ENCODE data around the gene XRCC1. TPM values are rescaled to one million over a fixed set of nuclear protein-coding genes. Genes with fewer than 3 reads are reported as not detected.

Gene XRCC1
- total RNA-seq, 2 experiments from 2014 or later = 46.5 to 48.4 TPM

- POLR2A ChIA-PET = interaction anchor here (1.5 to 3.9 kb wide), 2 partner anchors 9 to 22 kb away, joined by 6 to 44 read pairs; partner anchors contain the start of genes PINLYP and XRCC1
- Mint-ChIP-seq H3K27ac (peak overlapping the region; percentile 99), H3K9me3 (ENCODE audit: insufficient read depth) (no peaks in the 10 kb centered on the region), H3K36me3 (ENCODE audit: low read depth) (peaks cover 28% of the 10 kb centered on the region), H3K4me1 (ENCODE audit: low read depth) (peaks cover 37% of the 10 kb centered on the region), H3K4me3 (peak overlapping the region; percentile 98), H3K27me3 (ENCODE audit: low read depth) (no peaks in the 10 kb centered on the region)
- DNase-seq (no peak), ATAC-seq (no peak)
- CTCF ChIA-PET = interaction anchor here (0.8 to 6.7 kb wide), 8 partner anchors 8 to 151 kb away, joined by 4 to 239 read pairs (median 8); partner anchors contain the start of genes PINLYP and XRCC1
Measured at GRCh38 chr19:43597876-43598275, 22.5 kb upstream of the XRCC1 start.

DNA sequence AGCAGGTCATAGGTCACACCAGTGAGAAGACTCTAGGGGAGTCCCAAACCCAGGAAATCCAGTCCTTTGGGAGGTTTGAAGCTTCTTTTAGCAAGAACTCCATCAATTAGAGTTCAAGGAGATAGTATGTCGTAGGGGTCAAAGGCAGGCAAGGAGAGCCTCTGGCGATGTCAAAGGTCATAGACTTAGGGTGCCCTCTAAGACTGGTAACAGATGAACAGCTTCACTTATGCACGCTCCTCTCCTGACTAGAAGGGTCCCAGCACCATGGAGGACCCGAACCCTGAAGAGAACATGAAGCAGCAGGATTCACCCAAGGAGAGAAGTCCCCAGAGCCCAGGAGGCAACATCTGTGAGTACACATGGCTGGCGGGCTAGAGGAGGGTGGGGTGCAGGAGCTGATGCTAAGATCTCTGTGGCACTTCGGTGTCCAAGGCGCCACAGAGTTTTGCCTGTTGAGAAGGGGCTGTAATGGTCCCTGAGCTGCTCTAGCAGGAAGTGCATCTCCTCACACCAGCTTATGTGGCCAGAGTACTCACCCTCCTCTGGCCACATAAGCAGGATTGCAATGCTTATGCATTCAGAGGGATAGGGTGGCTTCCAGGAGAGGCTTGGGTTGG lies 21.6 kb upstream of the XRCC1 start:
- no peaks in the 10 kb centered on the region for H3K27me3 Mint-ChIP-seq (ENCODE audit: low read depth)
- peaks cover 37% of the 10 kb centered on the region for H3K4me1 Mint-ChIP-seq (ENCODE audit: low read depth)
- H3K9me3 Mint-ChIP-seq (ENCODE audit: insufficient read depth) = no peaks in the 10 kb centered on the region
- DNase-seq = peak; percentile 27
- ChIA-PET CTCF (interaction anchor here (0.8 to 6.7 kb wide), 13 partner anchors 9 to 157 kb away, joined by 3 to 239 read pairs (median 11); partner anchors contain the start of genes PINLYP, SMG9, XRCC1 and ZNF575), POLR2A (interaction anchor here (0.7 to 3.9 kb wide), 6 partner anchors 10 to 72 kb away, joined by 3 to 44 read pairs (median 6); partner anchors contain the start of genes PINLYP, XRCC1 and ZNF575)
- H3K27ac Mint-ChIP-seq = peak overlapping the region; percentile 99
- peaks cover 32% of the 10 kb centered on the region for H3K36me3 Mint-ChIP-seq (ENCODE audit: low read depth)
- H3K4me3 Mint-ChIP-seq = peak overlapping the region; percentile 98
- ATAC-seq = no peak

DNA sequence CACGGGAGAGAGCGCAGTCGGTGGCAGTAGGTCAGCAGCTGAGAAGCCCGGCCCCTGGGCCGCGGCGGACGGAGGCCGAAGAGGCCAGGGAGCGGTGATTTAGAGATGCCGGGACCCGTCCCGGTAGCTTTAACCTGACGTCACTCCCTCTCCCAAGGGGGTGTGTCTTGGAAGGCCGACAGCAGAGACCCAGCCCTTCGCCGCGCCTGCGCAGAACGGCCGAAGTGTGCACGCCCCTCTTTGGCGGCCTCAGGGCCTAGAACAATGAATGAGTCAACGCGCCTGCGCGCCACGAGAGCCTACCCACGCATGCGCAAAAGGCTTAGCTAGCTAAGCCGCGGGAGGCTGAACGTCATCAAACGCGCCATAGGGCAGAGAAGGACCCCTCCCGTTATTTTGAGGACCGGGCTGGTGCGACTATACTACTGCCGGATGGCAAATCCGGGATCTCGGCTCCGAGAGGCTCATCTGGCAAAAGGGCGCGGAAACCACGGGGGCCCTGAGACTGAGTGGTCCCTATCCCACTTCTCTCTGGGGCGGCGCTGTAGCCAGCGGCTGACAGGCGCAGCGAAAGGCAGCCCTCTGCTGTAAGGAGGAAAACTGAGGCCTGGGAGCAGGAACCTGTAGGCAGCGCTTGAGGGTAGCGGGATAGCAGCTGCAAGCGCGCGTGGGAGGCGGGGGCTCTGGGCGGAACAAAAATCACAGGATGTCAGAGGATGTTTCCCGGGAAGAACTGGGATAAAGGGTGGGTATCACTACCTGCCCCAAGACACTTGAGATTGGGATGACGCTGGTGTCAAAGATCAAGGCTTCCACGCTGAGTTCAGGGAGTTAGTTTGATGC lies 20.9 kb upstream of the XRCC1 start, which contains the start of the genes IRGQ and ZNF576:
TSS of gene IRGQ (minus strand) at position 136 of the 843 bp plus-strand sequence. CDS start 796 bp downstream, outside the sequence.
TSS of gene ZNF576 (plus strand) at position 597 of the 843 bp plus-strand sequence. CDS start 514 bp downstream, outside the sequence.
- Mint-ChIP-seq H3K9me3 (ENCODE audit: insufficient read depth) (no peaks in the 10 kb centered on the region), H3K4me3 (peak within 1 kb of the TSS; percentile 98), H3K4me1 (ENCODE audit: low read depth) (peaks cover 37% of the 10 kb centered on the region), H3K36me3 (ENCODE audit: low read depth) (peaks cover 30% of the 10 kb centered on the region), H3K27ac (peak within 1 kb of the TSS; percentile 99), H3K27me3 (ENCODE audit: low read depth) (no peaks in the 10 kb centered on the region)
- ChIA-PET CTCF (interaction anchor here (0.9 to 6.7 kb wide), 18 partner anchors 10 to 164 kb away, joined by 3 to 239 read pairs (median 8); partner anchors contain the start of genes PINLYP, SMG9, XRCC1 and ZNF575), POLR2A (interaction anchor here (0.9 to 3.9 kb wide), 9 partner anchors 13 to 63 kb away, joined by 3 to 44 read pairs (median 5); partner anchors contain the start of genes PINLYP, XRCC1 and ZNF575)
- peak; percentile 100 for DNase-seq
- peak; percentile 82 for ATAC-seq

- peak overlapping the region; percentile 98 for H3K4me3 Mint-ChIP-seq
- H3K9me3 Mint-ChIP-seq (ENCODE audit: insufficient read depth) = no peaks in the 10 kb centered on the region
- ChIA-PET CTCF (interaction anchor here (0.5 to 6.7 kb wide), 18 partner anchors 11 to 163 kb away, joined by 3 to 239 read pairs (median 7); partner anchors contain the start of genes PINLYP, SMG9, XRCC1 and ZNF575), POLR2A (interaction anchor here (0.6 to 3.9 kb wide), 10 partner anchors 12 to 1497 kb away, joined by 3 to 44 read pairs (median 5); partner anchors contain the start of genes PINLYP, XRCC1 and ZNF575)
- H3K36me3 Mint-ChIP-seq (ENCODE audit: low read depth) = peaks cover 33% of the 10 kb centered on the region
- H3K27me3 Mint-ChIP-seq (ENCODE audit: low read depth) = no peaks in the 10 kb centered on the region
- ATAC-seq = peak; percentile 29
- peak; percentile 48 for DNase-seq
- peaks cover 38% of the 10 kb centered on the region for H3K4me1 Mint-ChIP-seq (ENCODE audit: low read depth)
- peak overlapping the region; percentile 99 for H3K27ac Mint-ChIP-seq
Measured at GRCh38 chr19:43595605-43595998, 20.3 kb upstream of the XRCC1 start.

GRCh38 chr19:43594710-43595604 lies 19.6 kb upstream of the XRCC1 start:
- peak overlapping the region; percentile 99 for H3K27ac Mint-ChIP-seq
- peaks cover 33% of the 10 kb centered on the region for H3K36me3 Mint-ChIP-seq (ENCODE audit: low read depth)
- ChIA-PET POLR2A (interaction anchor here (0.6 to 3.9 kb wide), 17 partner anchors 11 to 1497 kb away, joined by 3 to 44 read pairs (median 5); partner anchors contain the start of genes PINLYP, XRCC1 and ZNF575), CTCF (interaction anchor here (0.5 to 6.7 kb wide), 30 partner anchors 12 to 215 kb away, joined by 3 to 239 read pairs (median 8); partner anchors contain the start of genes ETHE1, PHLDB3, PINLYP and XRCC1)
- no peaks in the 10 kb centered on the region for H3K27me3 Mint-ChIP-seq (ENCODE audit: low read depth)
- no peaks in the 10 kb centered on the region for H3K9me3 Mint-ChIP-seq (ENCODE audit: insufficient read depth)
- H3K4me1 Mint-ChIP-seq (ENCODE audit: low read depth) = peaks cover 43% of the 10 kb centered on the region
- DNase-seq (peak; percentile 83), ATAC-seq (peak; percentile 57)
- H3K4me3 Mint-ChIP-seq = peak overlapping the region; percentile 98

DNA sequence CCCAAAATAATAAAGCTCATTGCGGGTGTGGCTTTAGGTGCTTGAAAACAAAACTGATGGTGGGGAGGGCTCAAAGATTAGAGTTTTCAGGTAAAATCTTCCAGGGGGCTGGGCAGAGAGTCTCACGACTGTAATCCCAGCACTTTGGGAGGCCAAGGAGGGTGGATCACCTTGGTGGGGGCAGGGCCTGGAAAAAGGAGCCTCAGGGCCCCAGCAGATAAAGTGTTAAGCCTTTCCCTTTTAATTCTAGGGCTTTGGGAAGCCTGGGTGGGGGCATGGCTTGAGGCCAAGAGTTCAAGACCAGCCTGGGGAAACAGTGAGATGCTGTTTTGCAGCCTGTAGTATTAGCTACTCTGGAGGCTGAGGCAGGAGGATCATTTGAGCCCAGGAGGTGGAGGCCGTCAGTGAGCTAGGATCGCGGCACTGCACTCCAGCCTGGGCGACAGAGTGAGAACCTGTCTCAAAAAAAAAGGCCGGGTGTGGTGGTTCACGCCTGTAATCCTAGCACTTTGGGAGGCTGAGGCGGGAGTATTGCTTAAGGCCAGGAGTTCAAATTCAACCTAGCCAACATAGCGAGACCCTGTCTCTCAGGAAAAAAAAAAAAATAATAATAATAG lies 18.9 kb upstream of the XRCC1 start:
- Mint-ChIP-seq H3K4me1 (ENCODE audit: low read depth) (peaks cover 48% of the 10 kb centered on the region), H3K27ac (peak overlapping the region; percentile 62)

GRCh38 chr19:43592800-43593350 lies 17.5 kb upstream of the XRCC1 start:
- H3K4me3 Mint-ChIP-seq = no peak overlapping the region
- no peaks in the 10 kb centered on the region for H3K9me3 Mint-ChIP-seq (ENCODE audit: insufficient read depth)
- H3K4me1 Mint-ChIP-seq (ENCODE audit: low read depth) = peaks cover 37% of the 10 kb centered on the region
- peaks cover 30% of the 10 kb centered on the region for H3K36me3 Mint-ChIP-seq (ENCODE audit: low read depth)
- no peak overlapping the region for H3K27ac Mint-ChIP-seq
- CTCF ChIA-PET = interaction anchor here (0.9 to 6.7 kb wide), 7 partner anchors 17 to 146 kb away, joined by 3 to 239 read pairs (median 50); partner anchors contain the start of genes PINLYP, XRCC1 and ZNF575
- no peak for ATAC-seq
- no peaks in the 10 kb centered on the region for H3K27me3 Mint-ChIP-seq (ENCODE audit: low read depth)
- DNase-seq = no peak
- POLR2A ChIA-PET = no interaction called here

More for the DNA sequence above, 18.9 kb upstream of the XRCC1 start:
- ChIA-PET POLR2A (interaction anchor here (0.6 to 3.9 kb wide), 14 partner anchors 10 to 163 kb away, joined by 3 to 44 read pairs (median 6); partner anchors contain the start of genes PINLYP, XRCC1 and ZNF575), CTCF (interaction anchor here (0.7 to 6.7 kb wide), 31 partner anchors 11 to 216 kb away, joined by 3 to 239 read pairs (median 7); partner anchors contain the start of genes ETHE1, PHLDB3, PINLYP and XRCC1)
- ATAC-seq (no peak), DNase-seq (no peak)
- H3K9me3 Mint-ChIP-seq (ENCODE audit: insufficient read depth) = no peaks in the 10 kb centered on the region
- H3K27me3 Mint-ChIP-seq (ENCODE audit: low read depth) = no peaks in the 10 kb centered on the region
- H3K4me3 Mint-ChIP-seq = peak overlapping the region; percentile 98
- H3K36me3 Mint-ChIP-seq (ENCODE audit: low read depth) = peaks cover 33% of the 10 kb centered on the region

- H3K4me3 Mint-ChIP-seq = no peak overlapping the region
- POLR2A ChIA-PET = interaction anchor here (0.7 kb wide), 1 partner anchor 27 kb away, joined by 3 read pairs; no protein-coding TSS in a partner anchor
- DNase-seq (no peak), ATAC-seq (no peak)
- peaks cover 30% of the 10 kb centered on the region for H3K36me3 Mint-ChIP-seq (ENCODE audit: low read depth)
- CTCF ChIA-PET = interaction anchor here (1.1 to 6.7 kb wide), 2 partner anchors 34 to 145 kb away, joined by 3 to 239 read pairs; no protein-coding TSS in a partner anchor
- no peaks in the 10 kb centered on the region for H3K27me3 Mint-ChIP-seq (ENCODE audit: low read depth)
- H3K9me3 Mint-ChIP-seq (ENCODE audit: insufficient read depth) = no peaks in the 10 kb centered on the region
- no peak overlapping the region for H3K27ac Mint-ChIP-seq
- H3K4me1 Mint-ChIP-seq (ENCODE audit: low read depth) = peaks cover 29% of the 10 kb centered on the region
Measured at GRCh38 chr19:43591904-43592772, 16.8 kb upstream of the XRCC1 start.

- Mint-ChIP-seq H3K9me3 (ENCODE audit: insufficient read depth) (no peaks in the 10 kb centered on the region), H3K4me1 (ENCODE audit: low read depth) (peaks cover 24% of the 10 kb centered on the region), H3K4me3 (no peak overlapping the region), H3K27me3 (ENCODE audit: low read depth) (no peaks in the 10 kb centered on the region), H3K36me3 (ENCODE audit: low read depth) (peaks cover 33% of the 10 kb centered on the region), H3K27ac (peak overlapping the region; percentile 31)
- POLR2A ChIA-PET = no interaction called here
- DNase-seq = no peak
- CTCF ChIA-PET = interaction anchor here (1.3 to 3.9 kb wide), 3 partner anchors 24 to 143 kb away, joined by 3 to 28 read pairs (median 3); no protein-coding TSS in a partner anchor
- no peak for ATAC-seq
Measured at GRCh38 chr19:43589678-43590077, 14.4 kb upstream of the XRCC1 start.

Measured in activated CD8-positive, alpha-beta T cell treated with anti-CD3 and anti-CD28 coated beads, Interleukin-2, amount 10 ng/mL, durations not matched to agents 7 days and 5 days (primary cell).